GM18502 (cell line): Measurements from ENCODE around the gene STK35.
A peak's percentile ranks its signal among the peaks of the same experiment; 100 is the strongest.

ENCODE experiments used
- ATAC-seq: cut with Tn5 transposase; IDR thresholded peaks from one replicate; pipeline ENCODE4 v1.9.1; 2021; ENCODE audit warnings: mild to moderate bottlenecking; ENCODE audit not compliant: unreplicated experiment, poor library complexity

Gene STK35

DNA sequence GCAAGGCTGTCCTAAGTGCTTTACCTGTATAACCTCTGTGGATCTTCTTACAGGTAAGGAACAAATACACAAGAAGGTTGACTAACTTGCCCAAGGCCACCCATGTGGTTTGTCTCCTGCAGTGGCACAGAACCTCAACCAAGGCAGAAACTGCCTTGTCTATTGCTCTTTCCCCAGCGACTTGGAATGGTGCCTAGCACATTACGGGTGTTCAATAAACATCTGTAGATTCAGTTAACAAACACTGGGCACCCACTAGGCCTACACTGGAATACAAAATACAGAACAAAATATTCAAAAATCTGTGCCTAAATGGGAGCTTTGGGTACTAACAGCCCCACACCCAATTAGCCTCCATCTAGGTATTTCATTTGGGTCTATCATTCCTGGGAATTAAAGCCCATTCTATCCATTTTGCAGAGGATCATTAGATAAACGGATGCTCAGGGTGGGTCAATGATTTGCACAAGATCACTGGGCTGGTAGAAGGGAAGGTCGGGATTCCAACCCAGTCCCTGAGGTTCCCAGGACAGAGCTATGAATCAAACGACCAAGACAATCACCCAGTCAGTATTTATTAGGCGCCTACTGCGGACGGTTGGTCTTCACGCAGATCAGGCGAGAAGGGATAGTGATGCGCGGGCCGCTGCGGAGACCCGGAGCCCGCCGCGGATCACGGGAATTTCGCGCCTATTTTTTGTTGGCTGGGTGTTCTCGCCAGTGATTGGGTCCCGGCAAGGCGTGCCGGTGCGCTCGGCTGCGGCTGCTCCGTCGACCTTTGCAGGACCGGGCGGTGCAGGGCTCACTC, at the start of gene STK35:
Gene STK35, plus strand, starts transcription at position 771 of the 808 bp plus-strand sequence. CDS start 55 bp downstream, outside the sequence.
- peak; percentile 53 for ATAC-seq

GRCh38 chr20:2051946-2052345, 49.7 kb upstream of the STK35 start:
- ATAC-seq: no peak

DNA sequence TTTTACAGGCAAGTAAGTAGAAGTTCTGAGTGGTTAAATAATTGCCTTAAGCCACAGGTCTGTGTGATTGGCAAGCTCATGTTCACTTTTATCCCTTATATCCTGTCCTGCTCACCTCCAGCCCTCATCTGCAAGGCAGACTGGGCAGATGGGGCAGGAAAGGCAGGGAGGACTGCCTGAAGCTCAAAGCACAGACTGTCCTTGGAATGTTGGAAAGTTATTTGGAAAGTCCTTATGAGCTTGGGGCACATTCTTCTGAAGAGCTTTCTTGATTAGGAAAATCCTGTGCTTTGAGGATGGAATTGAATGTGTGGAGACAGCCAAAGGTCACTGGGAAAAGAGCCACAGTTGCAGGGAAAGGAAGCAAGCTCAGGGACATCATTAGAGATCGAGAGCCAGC, 48.9 kb upstream of the STK35 start:
- no peak for ATAC-seq

DNA sequence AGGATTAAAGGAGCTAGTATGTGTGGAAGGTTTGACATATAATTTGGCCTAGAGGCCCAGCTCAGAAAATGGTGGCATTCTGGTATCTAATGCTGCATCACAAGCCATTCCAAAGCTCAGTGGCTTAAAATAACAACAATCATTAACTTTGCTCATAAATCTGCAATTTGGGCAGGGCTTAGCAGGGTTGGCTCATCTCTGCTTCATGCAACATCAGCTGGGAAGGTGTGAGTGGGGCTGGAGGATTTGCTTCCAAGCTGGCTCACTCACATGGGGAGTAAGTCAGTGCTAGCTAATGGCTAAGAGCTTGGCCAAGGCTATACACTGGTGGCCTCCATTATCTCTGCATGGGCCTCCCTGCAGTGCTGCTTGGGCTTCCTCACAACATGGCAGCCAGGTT, 48.0 kb upstream of the STK35 start:
- ATAC-seq: no peak

DNA sequence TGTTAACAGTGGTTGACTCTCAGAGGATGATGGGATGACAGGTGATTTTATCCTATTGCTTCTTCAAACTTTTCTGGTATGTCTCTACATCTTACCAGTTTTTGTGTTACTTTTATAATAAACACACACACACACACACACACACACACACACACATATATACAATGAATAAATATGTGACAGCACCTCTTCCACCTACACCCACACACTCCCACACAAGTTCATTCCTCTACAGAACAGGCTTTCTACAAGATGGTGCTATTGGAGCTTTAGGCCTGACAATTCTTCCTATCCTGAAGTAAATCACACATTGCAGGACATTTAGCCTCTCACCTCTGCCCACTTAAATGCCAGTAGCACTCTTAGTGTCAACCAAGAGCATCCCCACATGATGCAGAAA, 46.7 kb upstream of the STK35 start:
- no peak for ATAC-seq

- no peak for ATAC-seq
These were observed 42.2 kb upstream of the STK35 start for GRCh38 chr20:2059411-2059810.

DNA sequence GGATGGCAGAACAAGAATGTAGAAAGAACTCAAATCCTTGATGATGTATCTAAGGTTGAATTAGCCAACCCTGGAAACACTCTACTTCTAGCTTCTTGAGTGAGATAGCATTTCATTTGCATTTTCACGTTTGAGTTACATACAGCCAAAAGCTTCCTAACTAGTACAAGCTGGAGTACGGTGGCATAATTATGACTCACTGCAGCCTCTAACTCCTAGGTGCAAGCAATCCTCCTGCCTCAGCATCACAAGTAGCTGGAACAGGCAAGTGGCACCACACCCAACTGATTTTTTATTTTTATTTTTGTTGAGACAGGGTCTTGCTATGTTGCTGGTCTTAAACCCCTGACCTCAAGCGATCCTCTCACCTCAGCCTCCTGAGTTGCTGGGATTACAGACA, 36.5 kb upstream of the STK35 start:
- ATAC-seq: no peak

- no peak for ATAC-seq
These were observed 35.0 kb upstream of the STK35 start for GRCh38 chr20:2066461-2067122.

DNA sequence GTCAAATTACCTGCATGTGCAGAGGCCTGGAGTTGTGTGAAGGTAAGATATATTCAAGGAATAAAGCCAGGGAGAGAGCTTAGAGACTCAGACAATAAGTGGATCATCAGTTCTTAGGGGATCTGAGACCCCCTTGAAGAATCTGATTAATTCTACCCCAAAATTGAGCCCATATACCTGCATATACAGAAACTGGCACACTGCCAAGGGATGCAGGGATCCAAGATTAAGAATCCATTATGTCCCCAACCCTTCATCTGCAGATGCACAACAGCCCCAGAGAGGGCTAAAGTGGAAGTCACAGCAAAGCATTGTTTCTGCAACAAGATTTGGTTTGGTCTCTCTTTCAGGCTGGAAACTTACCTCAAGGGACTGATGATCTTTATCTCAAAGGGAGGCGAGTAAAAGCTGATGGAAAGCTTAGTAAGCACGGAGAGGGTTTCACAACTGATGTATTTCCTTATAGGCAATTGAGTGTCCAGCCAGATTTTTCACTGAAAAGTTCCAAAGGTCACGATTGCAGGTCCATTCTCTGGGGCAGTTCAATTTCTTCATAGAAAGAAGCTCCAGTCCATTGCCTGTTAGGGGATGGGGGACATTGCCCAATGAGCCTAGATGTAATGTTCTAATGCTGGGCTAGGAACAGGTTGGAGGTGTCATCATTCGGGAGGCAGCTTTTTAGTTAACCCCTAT, 20.9 kb upstream of the STK35 start:
- no peak for ATAC-seq

DNA sequence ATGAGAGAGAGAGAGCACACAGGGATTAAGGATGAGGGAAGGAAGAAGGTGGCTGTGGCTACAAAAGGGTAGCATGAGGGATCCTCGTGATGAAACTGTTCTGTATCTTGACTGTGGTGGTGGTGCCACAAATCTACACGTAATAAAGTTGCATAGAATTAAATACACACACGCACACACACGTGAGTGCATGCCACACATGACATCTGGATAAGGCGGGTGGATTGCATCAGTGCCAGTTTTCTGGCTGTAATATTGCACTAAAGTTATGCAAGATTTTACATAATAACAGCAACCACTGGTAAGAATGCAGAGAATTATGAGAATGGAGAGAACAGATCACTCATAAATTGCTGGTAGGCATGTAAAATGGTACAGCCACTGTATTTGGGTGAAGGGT, 16.9 kb upstream of the STK35 start:
- ATAC-seq: no peak

DNA sequence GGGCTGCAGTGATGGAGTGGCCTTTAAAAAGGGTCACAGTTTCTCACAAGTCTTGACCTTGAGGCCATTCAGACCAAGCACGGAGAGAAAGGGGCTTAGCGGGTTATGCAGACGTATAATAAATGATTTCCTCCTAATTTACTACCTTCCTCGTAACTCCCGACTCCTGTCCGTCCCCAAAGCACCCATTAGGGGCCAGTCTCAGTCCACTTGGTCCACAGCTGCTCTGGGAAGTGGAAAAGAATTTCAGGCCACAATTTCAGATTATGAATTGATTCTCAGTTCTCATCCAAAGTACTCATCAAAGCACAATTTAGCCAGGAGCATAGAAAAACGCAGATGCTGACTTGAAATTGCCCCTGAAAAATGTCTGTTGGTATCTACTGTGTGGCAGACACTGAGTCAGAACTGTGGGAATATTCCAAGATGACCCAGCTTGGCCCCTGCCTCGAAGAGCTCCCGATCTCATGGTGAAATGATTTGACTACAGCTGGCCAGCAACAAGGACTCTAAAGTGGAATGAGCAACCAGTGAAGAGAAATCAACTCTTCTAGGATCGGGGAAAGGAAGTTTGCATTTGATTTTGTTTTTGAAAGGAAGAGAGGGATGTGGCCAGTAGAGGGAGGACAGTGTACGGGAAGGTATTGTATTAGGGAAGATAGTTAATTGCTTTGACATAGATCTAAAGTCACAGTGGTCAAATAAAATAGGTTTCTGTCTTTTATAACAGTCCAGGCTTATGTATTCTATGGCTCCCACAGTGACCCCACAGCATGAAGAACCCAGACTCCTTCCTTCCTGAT, 15.2 kb upstream of the STK35 start:
- ATAC-seq: no peak

GRCh38 chr20:2086980-2087377, 14.6 kb upstream of the STK35 start:
- no peak for ATAC-seq

GRCh38 chr20:2088891-2089290, 12.7 kb upstream of the STK35 start:
- no peak for ATAC-seq

- no peak for ATAC-seq
These were observed 12.2 kb upstream of the STK35 start for GRCh38 chr20:2089447-2089846.

- no peak for ATAC-seq
These were observed 8.4 kb upstream of the STK35 start for GRCh38 chr20:2093159-2093781.

GRCh38 chr20:2093883-2094282, 7.7 kb upstream of the STK35 start:
- no peak for ATAC-seq

DNA sequence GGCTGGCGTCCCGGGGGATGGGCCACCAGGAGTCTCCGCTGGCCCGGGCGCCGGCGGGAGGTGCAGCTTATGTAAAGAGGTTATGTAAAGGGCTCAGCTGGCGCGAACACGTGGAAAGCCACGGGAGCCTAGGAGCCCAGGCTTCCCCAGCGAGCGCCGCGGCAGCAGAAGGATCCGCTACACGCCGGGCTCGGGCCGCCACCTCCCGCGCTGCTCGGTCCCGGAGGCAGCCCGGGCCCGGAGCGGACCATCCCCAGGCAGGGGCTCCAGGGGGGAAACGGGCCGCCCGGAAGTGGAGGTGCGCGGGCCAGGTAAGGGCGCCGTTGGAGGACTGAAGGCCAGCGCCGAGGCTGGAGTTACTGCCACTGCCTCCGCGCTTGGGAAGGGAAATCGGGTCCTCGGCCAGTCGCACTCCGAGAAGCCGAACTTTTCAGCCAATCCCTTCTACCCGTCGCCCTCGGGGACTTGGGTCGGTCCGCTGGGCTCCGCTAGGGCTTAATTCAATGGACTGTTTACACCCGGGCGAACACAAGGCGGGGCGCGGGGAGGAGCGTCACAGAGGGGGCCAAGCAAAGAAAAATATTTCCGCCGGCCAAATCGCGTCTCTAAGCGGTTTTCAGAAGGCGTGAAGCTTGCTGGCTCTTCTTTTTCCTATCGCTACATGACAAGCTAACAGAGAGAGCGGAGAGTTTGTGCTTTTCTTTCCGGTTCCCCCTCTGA, 398 bp downstream of the STK35 start:
- peak; percentile 81 for ATAC-seq

DNA sequence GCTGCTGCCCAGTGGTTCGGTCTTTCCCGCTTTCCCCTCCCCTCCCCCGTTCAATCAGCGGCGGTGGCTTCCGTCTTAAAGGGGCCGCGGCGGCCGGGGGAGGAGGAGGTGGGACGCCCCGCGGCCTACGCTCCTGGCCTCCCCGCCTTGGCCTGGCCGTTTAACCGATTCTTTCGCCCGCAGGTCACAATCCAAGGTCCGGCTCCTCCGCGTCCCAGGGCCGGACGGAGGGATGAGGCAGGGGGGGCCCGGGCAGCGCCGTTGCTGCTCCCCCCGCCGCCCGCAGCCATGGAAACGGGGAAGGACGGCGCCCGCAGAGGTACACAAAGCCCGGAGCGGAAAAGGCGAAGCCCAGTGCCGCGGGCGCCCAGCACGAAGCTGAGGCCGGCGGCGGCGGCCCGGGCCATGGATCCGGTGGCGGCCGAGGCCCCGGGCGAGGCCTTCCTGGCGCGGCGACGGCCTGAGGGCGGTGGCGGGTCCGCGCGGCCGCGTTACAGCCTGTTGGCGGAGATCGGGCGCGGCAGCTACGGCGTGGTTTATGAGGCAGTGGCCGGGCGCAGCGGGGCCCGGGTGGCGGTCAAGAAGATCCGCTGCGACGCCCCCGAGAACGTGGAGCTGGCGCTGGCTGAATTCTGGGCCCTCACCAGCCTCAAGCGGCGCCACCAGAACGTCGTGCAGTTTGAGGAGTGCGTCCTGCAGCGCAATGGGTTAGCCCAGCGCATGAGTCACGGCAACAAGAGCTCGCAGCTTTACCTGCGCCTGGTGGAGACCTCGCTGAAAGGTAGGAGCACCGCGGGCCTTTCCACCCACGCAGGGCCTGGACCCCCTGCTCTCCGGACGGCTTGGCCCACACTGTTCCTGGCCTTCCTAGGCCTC, 1.2 kb downstream of the STK35 start:
- peak; percentile 64 for ATAC-seq
